HEK293T (cell line): ENCODE measurements around the gene GUCY1A2.

Experiments used
- SP1 ChIP-seq: fragments of 450-650 bp; IDR thresholded peaks from 2 replicates; pipeline ENCODE4 v1.6.1; 2017
- ZNF384 ChIP-seq: fragments of 450-650 bp; IDR thresholded peaks from 2 replicates; pipeline ENCODE4 v1.6.1; 2016

DNA sequence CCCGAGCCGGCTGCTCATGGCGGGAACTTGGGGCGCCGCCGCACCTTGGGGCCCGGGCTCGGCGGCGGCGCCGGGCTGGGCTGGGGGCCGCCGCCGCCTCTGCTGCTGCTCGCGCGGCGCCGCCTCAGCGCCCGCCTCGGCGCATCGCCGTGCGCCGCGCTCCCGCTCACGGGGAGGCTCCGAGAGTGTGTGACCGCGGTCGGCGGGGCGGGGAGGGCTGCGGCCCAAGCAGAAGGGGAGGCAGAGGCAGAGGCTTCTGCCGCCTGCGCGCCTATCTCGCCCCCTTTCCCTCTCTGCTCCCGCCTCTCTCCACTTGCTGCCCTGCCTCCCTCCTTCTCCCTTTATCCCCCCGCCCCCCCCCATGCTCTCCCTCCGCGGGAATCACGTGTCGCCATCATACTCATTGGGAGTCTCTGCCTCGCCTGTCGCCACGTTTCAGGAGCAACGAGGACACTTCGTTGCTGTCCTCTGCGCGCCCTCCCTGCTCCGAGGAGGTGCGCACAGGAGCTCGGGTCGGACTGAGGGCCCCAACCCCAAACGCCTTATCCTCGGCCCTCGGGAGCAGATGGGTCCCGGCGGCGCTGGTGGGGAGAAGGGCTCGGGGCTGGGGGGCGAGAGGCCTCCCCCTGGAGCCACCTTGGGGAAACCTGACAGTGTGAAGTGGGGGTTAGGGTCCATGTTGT lies at the start of gene GUCY1A2:
- TF ChIP-seq ZNF384 (no peak), SP1 (no peak)
